ENCODE measurements around the gene NOL4L. TPM values are rescaled to one million over a fixed set of nuclear protein-coding genes. Genes with fewer than 3 reads are reported as not detected.

The NOL4L gene
- total RNA-seq, 1 experiment from 2014 or later, result 1.3 TPM

GRCh38 chr20:32517914-32518592, 67.1 kb downstream of the NOL4L start:
- Histone ChIP-seq H3K4me3 (no peak overlapping the region), H3K27me3 (no peaks in the 10 kb centered on the region)

GRCh38 chr20:32517518-32517873, 67.6 kb downstream of the NOL4L start:
- no peak overlapping the region for H3K4me3 ChIP-seq

More at GRCh38 chr20:32517914-32518592, 67.1 kb downstream of the NOL4L start:
- no peak for DNase-seq
- H3K36me3 ChIP-seq, result no peaks in the 10 kb centered on the region
- H3K9me3 ChIP-seq, result no peaks in the 10 kb centered on the region

GRCh38 chr20:32516583-32517517, 68.3 kb downstream of the NOL4L start:
- Histone ChIP-seq H3K9me3 (no peaks in the 10 kb centered on the region), H3K36me3 (no peaks in the 10 kb centered on the region), H3K27me3 (no peaks in the 10 kb centered on the region), H3K4me3 (no peak overlapping the region)
- no peak for DNase-seq

More at GRCh38 chr20:32517518-32517873, 67.6 kb downstream of the NOL4L start:
- Histone ChIP-seq H3K27me3 (no peaks in the 10 kb centered on the region), H3K36me3 (no peaks in the 10 kb centered on the region), H3K9me3 (no peaks in the 10 kb centered on the region)
- no peak for DNase-seq

GRCh38 chr20:32515631-32516101, 69.5 kb downstream of the NOL4L start:
- no peak for DNase-seq
- H3K4me3 ChIP-seq, result no peak overlapping the region
- no peaks in the 10 kb centered on the region for H3K9me3 ChIP-seq
- no peaks in the 10 kb centered on the region for H3K36me3 ChIP-seq
- no peaks in the 10 kb centered on the region for H3K27me3 ChIP-seq

- Histone ChIP-seq H3K36me3 (no peaks in the 10 kb centered on the region), H3K27me3 (no peaks in the 10 kb centered on the region), H3K4me3 (no peak overlapping the region), H3K9me3 (no peaks in the 10 kb centered on the region)
- no peak for DNase-seq
Observed at GRCh38 chr20:32514760-32515159, 70.4 kb downstream of the NOL4L start.

GRCh38 chr20:32513031-32513866, 71.9 kb downstream of the NOL4L start:
- H3K27me3 ChIP-seq, result no peaks in the 10 kb centered on the region
- H3K4me3 ChIP-seq, result no peak overlapping the region
- no peaks in the 10 kb centered on the region for H3K9me3 ChIP-seq
- DNase-seq, result no peak
- H3K36me3 ChIP-seq, result no peaks in the 10 kb centered on the region

- no peaks in the 10 kb centered on the region for H3K36me3 ChIP-seq
- no peaks in the 10 kb centered on the region for H3K27me3 ChIP-seq
- DNase-seq, result no peak
- H3K9me3 ChIP-seq, result no peaks in the 10 kb centered on the region
- H3K4me3 ChIP-seq, result no peak overlapping the region
Observed at GRCh38 chr20:32512047-32512385, 73.1 kb downstream of the NOL4L start.

GRCh38 chr20:32511358-32512046, 73.6 kb downstream of the NOL4L start:
- Histone ChIP-seq H3K4me3 (no peak overlapping the region), H3K36me3 (no peaks in the 10 kb centered on the region), H3K9me3 (no peaks in the 10 kb centered on the region), H3K27me3 (no peaks in the 10 kb centered on the region)
- DNase-seq, result no peak

- Histone ChIP-seq H3K27me3 (no peaks in the 10 kb centered on the region), H3K36me3 (no peaks in the 10 kb centered on the region), H3K4me3 (no peak overlapping the region), H3K9me3 (no peaks in the 10 kb centered on the region)
- DNase-seq, result no peak
Observed at GRCh38 chr20:32510601-32511357, 74.4 kb downstream of the NOL4L start.

GRCh38 chr20:32510120-32510600, 75.0 kb downstream of the NOL4L start:
- no peaks in the 10 kb centered on the region for H3K27me3 ChIP-seq
- DNase-seq, result no peak
- H3K36me3 ChIP-seq, result no peaks in the 10 kb centered on the region
- H3K9me3 ChIP-seq, result no peaks in the 10 kb centered on the region
- H3K4me3 ChIP-seq, result no peak overlapping the region

GRCh38 chr20:32509639-32510066, 75.5 kb downstream of the NOL4L start:
- Histone ChIP-seq H3K27me3 (no peaks in the 10 kb centered on the region), H3K4me3 (no peak overlapping the region), H3K9me3 (no peaks in the 10 kb centered on the region), H3K36me3 (no peaks in the 10 kb centered on the region)
- no peak for DNase-seq

GRCh38 chr20:32508775-32509119, 76.4 kb downstream of the NOL4L start:
- H3K36me3 ChIP-seq, result no peaks in the 10 kb centered on the region
- DNase-seq, result no peak
- H3K9me3 ChIP-seq, result no peaks in the 10 kb centered on the region; the same call in 1 of the 2 replicates
- no peaks in the 10 kb centered on the region for H3K27me3 ChIP-seq
- H3K4me3 ChIP-seq, result no peak overlapping the region

- Histone ChIP-seq H3K36me3 (no peaks in the 10 kb centered on the region), H3K27me3 (no peaks in the 10 kb centered on the region), H3K9me3 (no peaks in the 10 kb centered on the region; the same call in 1 of the 2 replicates), H3K4me3 (no peak overlapping the region)
- no peak for DNase-seq
Observed at GRCh38 chr20:32507998-32508774, 76.9 kb downstream of the NOL4L start.

- Histone ChIP-seq H3K27me3 (no peaks in the 10 kb centered on the region), H3K4me3 (no peak overlapping the region), H3K9me3 (no peaks in the 10 kb centered on the region; the same call in 1 of the 2 replicates), H3K36me3 (no peaks in the 10 kb centered on the region)
- DNase-seq, result no peak
Observed at GRCh38 chr20:32506721-32507120, 78.4 kb downstream of the NOL4L start.

Measured in MG63 (cell line).